ENCODE measurements around the gene DECR2.
A peak's percentile ranks its signal among the peaks of the same experiment; 100 is the strongest.

The DECR2 gene

DNA sequence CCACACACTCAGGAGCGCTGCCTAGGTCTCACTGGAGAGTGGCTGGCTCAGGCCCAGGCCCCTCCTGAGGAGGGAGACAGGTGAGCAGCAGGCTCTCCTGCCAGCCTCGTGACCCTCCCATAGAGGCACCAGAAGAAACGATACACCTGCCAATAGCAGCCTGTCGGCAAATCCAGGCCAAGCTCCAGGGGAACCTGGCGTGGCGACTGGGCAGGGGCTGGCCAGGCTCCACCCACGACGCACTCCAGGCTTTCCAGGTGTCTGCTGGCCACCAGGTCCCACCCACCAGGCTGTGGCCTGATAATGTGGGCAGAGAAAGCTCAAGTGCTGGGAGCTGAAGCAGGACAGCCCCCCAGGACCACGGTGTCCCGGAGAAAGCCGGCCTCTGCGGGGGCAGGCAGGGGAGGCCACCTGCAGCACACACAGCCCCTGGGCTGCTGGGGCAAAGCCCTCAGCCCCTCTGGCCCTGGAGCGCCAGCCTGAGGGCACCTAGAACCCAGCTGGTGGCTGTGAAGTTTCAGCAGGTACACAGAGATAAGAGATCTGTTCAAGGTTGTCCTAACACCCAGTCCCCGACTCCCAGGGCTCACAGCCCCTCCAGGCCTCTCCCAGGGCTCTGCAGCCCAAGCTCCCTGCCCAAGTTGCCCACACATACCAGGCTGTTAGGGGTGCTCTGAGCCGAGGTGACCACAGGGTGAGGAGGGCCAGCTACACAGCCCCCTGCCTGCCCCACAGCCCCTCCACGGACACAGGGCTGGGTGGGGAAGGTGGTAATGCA is 22.3 kb upstream of the DECR2 start:
- peak; percentile 88 for DNase-seq (ENCODE audit: low spot score)

DNA sequence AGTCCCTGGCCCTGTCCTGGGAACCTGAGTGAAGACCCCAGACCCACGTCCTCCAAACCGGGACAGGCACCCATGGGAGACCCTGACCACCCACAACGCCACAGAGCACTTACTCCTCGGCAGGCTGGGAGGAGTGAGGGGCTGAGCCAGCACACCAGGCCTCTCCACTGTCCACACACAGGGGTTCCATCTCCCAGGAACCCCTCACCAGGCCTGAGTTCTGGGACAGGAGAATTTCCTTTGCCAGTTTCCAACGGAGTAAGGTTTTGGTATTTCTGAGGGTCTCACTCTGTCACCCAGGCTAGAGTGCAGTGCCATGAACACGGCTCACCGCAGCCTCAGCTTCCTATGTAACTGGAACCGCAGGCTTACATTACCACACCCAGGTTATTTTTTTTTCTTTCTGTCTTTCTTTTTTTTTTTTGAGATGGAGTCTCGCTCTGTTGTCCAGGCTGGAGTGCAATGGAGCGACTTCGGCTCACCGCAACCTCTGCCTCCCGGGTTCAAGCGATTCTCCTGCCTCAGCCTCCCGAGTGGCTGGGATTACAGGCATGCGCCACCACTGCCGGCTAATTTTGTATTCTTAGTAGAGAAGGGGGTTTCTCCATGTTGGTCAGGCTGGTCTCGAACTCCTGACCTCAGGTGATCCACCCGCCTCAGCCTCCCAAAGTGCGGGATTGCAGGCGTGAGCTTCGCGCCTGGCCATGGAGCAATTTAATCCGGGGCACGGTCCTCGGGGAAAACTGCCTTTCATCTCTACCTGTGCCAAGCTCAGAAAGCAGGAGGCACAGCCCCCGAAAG is 21.5 kb upstream of the DECR2 start:
- DNase-seq (ENCODE audit: low spot score) = no peak

DNA sequence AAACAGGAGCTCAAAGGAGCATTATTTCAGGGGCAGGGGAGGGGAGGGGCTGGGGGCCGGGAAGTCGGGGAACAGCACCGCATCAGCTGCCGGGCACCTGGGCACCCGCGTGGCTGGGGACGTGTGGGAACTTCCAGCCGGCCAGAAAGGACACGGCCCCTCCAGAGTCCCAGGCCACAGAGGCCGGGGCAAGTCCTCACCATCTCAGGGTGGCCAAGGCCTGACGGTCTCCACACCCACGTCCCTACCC is 21.0 kb upstream of the DECR2 start:
- DNase-seq (ENCODE audit: low spot score) = no peak

DNA sequence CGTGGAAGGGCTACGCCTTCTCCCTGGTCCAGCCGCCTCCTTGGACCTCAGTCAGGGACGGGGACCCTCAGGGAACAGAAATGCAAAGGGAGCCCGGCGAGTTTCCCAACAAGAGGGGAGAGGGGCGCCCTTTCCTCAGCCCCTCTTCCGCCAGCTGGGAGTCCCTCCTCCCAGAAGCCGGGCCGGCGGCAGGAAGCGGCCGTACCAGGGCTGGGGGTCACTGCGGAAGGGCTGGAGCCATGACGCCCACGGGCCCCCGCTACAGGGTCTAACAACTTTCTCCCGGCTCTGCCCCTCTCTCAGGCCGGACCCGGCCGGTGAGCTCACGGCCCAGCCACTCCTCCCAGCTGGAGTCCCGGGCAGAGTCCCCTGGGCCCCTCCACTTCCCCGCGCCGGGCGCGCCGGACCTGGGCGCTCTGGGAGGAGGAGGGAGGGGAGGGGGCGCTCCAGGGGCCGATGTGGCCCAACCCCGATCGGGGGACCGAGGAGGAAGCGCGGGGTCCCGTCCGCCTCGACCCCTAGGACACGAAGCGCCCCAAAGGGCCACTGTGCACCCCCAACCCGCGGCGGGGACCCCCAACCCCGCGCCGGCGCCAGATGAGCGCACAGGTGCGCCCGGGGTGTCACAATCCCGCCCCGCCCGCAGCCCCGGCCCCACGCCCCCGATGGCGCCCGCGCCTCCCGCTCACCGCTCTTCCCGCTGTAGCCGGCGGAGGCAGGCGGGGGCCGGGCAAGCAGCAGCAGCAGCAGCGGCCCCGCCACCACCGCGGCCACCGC is 20.5 kb upstream of the DECR2 start:
- no peak for DNase-seq (ENCODE audit: low spot score)

DNA sequence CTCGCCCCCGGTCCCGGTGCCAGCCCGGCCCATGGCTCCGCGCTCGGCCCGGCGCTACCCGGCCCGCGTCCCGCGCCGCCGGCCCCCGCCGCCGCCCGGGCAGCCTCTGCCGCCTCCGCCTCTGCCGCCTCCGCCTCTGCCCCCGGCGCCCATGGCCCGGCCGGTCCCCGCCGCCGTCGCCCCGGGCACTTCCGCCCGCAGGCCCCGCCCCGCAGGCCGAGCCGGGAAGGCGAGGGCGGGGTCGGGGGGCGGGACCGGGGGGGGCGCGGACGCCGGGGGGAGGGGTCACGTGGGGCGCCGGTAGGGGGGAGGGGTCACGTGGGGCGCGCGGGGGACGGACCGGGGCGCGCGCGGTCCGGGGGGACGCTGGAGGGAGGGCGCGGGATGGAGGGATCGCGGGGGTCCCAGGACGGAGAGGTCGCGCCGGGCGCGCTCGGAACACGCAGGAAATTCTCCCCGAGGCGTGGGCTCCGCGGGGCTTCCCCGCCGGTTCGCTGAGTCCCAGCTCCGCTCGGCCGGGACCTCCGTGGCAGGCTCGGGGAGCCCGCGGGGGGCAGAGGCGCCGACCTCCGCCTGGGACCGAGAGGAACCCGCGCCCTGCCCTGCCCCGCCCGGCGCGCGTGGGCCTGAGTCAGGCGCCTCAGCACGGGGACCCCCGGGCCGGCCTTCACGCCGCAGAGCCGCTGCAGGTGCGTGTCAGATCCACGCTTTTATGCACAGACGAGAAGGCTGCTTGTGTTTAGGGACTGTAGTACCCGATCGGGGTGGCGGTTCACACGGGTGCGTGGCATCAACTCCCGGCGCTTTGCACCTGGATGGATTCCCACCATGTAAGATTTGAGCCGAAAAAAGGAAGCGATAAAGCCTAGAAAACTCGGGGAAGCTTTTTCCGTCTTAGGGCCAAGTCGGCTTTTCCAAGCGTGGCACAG is 19.6 kb upstream of the DECR2 start, which contains the start of gene PGAP6:
PGAP6 (minus strand) TSS at position 190 of the 929 bp plus-strand sequence; CDS start at position 33, 157 bp downstream.
- no peak for DNase-seq (ENCODE audit: low spot score)

DNA sequence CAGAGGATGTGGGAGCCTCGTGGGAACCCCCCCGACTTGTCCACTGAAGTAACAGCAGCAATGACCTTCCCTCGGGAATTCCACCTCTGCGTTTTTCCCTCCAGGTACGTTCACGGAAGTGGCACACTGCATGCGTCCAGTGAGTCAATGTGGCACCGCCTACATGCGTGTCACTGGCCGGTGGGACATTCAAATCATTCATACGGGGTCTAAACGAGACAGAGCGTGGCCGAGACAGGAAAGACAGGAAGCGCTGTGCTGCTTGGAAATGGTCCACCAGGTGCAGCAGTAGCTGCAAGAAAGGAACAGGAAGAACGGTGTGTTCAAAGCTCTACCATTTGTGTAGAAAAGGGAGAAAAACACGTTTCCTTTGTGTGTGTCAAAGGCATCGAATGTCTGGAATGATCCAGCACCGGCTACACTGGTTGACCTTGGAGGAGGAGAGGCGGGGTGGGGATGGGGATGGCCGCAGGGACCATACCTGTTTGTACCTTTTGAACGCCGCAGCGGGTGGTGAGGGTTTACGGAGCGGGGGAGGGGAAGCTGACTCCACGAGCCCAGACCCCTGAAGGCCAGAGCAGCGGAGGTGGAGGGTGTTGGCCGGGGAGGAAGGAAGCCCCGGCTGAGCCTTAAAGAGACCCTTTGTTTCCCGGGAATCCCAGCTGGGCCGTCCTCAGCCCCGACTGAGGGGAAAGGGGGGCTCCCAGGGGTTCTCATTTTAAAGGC is 18.2 kb upstream of the DECR2 start:
- no peak for DNase-seq (ENCODE audit: low spot score)

DNA sequence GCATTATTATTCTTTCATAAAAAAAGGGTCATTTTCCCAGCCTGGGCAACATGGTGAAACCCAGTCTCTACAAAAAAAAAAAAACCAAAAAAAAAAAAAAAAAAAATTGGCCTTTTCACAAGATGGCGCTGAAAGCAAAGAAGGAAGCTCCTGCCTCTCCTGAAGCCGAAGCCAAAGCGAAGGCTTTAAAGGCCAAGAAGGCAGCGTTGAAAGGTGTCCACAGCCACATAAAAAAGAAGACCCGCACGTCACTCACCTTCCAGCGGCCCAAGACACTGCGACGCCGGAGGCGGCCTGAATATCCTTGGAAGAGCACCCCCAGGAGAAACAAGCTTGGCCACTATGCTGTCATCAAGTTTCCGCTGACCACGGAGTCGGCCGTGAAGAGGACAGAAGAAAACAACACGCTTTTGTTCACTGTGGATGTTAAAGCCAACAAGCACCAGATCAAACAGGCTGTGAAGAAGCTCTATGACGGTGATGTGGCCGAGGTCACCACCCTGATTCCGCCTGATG is 15.0 kb upstream of the DECR2 start:
- peak; percentile 64 for DNase-seq (ENCODE audit: low spot score)

DNA sequence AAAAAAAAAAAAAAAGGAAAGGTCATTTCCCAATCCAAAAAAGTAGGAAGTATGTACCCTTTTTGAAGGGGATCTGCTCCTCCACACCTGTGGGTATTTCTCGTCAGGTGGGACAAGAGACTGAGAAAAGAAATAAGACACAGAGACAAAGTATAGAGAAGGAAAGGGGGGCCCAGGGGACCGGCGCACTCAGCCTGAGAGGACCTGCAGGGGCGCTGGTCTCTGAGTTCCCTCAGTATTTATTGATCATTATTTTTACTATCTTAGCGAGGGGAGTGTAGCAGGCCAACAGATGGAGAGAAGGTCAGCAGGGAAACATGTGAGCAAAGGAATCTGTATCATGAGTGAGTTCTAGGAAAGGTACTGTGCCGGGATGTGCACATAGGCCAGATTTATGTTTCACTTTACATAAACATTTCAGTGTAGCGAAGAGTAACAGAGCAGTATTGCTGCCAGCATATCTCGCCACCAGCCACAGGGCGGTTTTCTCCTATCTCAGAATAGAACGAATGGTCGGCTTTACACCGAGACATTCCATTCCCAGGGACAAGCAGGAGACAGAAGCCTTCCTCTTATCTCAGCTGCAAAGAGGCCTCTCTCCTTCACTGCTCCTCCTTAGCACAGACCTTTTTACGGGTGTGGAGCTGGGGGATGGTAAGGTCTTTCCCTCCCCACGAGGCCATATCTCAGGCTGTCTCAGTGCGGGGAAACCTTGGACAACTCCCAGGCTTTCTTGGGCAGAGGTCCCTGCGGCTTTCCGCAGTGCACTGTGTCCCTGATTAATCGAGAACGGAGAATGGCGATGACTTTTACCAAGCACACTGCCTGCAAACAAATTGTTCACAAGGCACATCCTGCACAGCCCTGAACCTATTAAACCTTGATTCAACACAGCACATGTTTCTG is 13.7 kb upstream of the DECR2 start:
- peak; percentile 63 for DNase-seq (ENCODE audit: low spot score)

DNA sequence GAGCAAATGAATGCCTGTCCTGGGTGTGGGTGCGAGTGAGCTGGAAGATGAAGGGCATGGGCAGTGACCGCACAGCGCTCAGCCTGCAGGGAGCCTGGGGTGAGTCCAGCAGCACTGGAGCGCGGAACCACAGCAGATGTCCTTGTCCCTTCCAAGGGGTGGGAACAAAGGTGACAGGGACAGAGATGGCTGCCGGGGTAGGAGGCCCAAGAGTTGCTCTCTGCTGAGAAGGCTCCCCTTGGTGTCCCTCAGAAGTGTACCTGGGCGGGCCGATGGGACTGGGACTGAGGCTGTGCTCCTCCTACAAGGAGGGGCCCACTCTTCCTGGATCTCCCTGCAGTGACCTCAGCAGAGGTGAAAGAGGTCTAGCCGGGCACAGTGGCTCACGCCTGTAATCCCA is 12.3 kb upstream of the DECR2 start:
- no peak for DNase-seq (ENCODE audit: low spot score)

DNA sequence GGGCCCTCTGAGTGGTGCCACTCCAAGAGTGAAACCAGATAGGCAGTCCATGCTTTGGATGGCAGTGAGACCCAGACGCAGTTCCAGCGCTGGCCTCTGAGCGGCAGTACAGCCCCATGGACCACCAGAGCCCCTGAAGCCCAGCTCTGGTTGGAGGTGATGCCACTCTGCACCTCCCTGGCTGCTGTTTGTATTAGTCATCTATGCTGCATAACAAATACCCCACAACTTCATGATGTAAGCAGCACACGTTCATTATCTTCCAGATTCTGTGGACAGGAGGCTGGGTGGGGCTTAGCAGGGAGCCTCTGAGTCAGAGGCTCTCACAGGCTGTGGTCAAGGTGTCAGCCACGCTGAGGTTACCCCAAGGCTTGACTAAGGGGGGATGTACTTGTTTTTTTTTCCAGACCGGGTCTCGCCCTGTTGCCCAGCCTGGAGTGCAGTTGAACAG is 9.8 kb upstream of the DECR2 start:
- DNase-seq (ENCODE audit: low spot score) = peak; percentile 73

DNA sequence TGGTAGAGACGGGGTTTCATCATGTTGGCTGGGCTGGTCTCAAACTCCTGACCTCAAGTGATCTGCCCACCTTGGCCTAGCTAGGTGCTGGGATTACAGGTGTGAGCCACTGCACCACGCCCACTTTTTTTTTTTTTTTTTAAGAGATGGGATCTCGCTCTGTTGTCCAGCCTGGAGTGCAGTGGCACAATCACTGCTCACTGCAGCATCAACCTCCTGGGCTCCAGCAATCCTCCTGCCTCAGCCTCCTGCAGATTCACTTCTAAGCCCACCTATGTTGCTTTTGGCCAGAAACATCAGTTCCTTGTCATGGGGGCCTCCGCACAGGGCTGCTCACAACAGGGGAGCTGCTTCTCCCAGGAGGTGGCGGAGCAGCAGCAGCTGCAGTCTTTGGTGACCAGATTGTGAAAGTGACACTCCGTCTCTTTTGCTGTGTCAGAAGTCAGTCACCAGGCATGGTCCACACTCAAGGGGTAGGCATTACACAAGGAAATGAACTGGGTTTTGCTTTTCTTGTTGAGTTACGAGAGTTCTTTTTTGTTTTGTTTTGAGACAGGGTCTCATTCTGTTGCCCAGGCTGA is 9.1 kb upstream of the DECR2 start:
- DNase-seq (ENCODE audit: low spot score) = no peak

DNA sequence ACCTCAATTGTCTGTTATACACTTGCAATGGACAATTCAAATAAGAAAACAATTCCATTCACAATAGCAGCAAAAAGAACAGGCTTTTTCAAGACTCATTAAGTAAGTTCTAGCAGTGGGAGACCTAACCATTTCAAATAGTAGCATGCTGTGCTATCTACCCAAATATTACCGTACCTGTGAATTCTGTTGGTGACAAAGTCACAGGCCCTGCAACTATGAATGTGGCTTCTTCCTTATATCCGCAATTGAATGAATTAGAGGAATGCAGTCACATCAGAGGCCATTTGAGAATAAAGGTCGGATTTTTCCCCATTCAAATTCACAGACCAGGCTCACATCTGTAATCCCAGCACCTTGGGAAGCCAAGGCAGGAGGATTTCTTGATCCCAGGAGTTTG is 5.5 kb upstream of the DECR2 start:
- DNase-seq (ENCODE audit: low spot score) = no peak

DNA sequence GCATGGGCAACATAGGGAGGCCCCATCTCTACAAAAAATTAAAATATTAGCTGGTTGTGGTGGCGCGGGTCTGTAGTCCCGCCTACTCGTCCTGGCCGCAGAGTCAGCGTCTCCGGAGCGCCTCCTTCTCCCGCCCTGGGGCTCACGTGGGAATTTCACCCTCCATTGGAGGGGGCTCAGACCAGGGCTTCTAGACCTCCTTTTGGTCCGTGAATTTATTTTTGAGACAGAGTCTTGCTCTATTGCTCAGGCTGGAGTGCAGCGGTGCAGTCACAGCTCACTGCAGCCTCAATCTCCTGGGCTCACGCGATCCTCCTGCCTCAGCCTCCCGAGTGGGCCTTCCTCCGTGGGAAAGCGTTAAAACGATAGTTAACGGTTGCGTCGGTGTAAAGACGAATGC is 5.1 kb upstream of the DECR2 start:
- peak; percentile 73 for DNase-seq (ENCODE audit: low spot score)

DNA sequence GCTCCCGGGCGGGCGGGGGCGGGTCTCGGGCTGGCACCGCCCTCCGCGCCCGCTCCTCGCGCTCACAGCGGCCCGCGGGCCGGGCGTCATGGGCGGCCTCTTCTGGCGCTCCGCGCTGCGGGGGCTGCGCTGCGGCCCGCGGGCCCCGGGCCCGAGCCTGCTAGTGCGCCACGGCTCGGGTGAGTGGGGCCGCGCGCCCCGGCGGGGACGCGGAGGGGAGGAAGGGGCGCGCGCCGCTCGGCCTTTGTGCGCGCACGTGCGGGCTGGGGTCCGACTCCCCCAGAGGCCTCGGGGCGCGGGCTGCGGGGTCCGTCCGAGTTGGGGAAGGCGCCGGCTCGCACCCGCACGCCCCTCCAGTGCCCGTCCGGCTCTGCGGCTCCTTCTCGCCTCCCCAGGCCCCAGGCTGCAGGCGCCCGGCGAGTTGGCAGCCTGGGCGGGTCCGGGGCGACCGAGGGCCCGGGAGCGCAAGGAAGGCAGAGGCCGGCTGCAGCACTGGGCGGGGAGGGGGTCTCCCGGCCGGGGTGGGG is 4.5 kb upstream of the DECR2 start, which contains the start of gene NME4:
NME4 (plus strand) TSS at position 65 of the 527 bp plus-strand sequence; CDS start at position 89, 24 bp downstream.
- no peak for DNase-seq (ENCODE audit: low spot score)

DNA sequence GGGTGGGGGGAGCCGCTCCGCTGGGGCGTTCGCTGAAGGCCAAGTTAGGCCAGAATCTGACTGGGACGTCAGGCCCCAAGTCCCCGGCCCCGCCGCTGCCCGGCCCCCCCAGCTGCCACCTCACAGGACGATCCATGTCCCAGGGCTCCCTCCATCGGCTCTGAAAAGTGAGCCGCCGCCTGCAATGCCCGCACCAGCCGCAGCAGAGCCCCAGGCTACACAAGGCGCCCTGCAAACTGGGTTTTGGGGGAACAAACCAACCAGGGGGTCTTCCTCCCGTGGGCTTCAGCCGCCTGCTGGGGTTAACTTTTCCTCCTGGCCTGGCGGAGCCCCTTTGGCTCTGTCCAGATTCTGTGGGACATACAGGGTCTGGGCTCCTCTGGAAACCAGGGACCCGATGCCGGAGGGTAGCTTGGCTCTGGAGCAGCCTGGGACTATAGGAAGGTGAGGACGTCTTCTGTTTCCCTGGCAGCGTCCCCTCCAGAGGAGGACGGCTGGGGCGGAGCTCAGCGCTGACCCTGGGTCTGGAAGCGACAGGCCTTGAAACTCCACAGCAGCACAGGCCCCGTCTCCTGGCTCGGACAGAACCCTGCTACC is 3.9 kb upstream of the DECR2 start:
- peak; percentile 71 for DNase-seq (ENCODE audit: low spot score)

DNA sequence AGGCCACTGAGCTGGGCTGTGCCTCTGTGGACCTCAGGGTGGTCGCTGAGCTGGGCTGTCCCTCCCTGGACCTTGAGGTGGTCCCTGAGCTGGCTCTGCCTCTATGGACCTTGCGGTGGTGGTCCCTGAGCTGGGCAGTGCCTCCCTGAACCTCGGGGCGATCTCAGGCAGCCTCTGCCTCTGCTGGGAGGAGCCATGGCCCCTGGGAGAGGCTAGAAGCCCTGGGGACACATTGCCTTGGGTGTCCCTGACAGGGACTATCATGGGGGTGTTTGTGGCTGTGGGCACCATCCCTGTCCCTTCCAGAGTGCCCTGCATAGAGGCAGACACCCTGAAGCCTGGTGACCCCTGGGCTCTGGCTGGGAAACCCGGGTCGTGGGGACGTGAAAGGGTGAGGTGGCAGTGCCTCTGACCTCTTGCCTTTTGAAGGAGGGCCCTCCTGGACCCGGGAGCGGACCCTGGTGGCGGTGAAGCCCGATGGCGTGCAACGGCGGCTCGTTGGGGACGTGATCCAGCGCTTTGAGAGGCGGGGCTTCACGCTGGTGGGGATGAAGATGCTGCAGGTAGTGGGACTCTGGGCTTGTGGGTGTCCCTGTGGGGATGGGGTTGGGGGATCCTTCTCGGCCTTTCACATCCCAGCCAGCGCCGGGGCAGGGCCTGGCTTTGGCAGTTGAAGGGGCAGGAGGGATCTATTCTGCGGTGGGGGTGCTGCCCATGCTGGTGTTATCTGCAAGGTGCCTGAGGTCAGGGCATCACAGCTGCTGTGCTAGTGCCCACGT is 2.9 kb upstream of the DECR2 start:
- DNase-seq (ENCODE audit: low spot score) = no peak

DNA sequence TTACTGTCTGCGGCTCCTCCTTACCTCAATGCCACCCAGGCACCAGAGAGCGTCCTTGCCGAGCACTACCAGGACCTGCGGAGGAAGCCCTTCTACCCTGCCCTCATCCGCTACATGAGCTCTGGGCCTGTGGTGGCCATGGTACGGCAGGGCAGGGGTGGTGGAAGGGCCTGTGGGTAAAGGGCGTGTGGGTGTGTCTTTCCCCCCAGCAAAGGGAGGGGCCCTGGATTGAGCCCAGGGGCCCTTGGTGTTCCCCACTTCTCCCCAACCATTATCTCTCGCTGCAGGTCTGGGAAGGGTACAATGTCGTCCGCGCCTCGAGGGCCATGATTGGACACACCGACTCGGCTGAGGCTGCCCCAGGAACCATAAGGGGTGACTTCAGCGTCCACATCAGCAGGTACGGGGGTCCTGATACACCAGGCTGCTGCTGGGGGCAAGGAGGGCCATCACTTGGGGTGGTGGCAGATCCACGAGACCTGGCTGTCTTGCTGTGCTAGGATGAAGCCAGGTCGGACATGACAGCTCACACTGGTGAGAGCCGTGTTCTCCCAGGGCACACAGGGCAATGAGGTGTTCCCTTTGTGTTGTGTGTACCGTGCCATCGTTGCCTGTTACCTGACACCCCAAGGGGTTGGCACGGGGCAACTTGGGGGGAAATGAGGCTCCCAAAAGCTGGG is 2.2 kb upstream of the DECR2 start:
- DNase-seq (ENCODE audit: low spot score) = no peak
